Endothelial cell of umbilical vein (primary cell): ENCODE results near the gene LRRC59. TPM values are rescaled to one million over a fixed set of nuclear protein-coding genes. Genes with fewer than 3 reads are reported as not detected.

Source experiments
- BruUV-seq: library from RNA; stranded (reverse); fragments of 400-500 nt; replicated peaks from 2 replicates; lab custom pipeline; 2021; lab: Mats Ljungman, UMichigan
- CTCF ChIA-PET: fragments of 300-600, 350-600 bp; sonication (Branson Sonifier 250); formaldehyde crosslinking; loops from one replicate; lab custom pipeline; 2021; ENCODE audit warnings: antibody characterized with exemption, inconsistent platforms; lab: Charles Lee
- POLR2A ChIA-PET: fragments of 300-600, 350-600 bp; sonication (Branson Sonifier 250); formaldehyde crosslinking; loops from one replicate; lab custom pipeline; 2021; ENCODE audit warnings: antibody characterized with exemption, inconsistent platforms; lab: Charles Lee
- DNase-seq: peaks from one replicate; pipeline ENCODE4 v3.0.0-alpha.2; 2011; ENCODE audit warnings: low read depth, low spot score
- FAIRE-seq: peaks from 2 replicates; lab custom pipeline; 2011; peaks lifted over from hg19 to GRCh38; lab: Jason Lieb, UNC
- H2AFZ ChIP-seq: 2 replicates; pipeline ENCODE4 v1.6.0; 2012; ENCODE audit warnings: low read depth, low read length, control low read depth, inconsistent platforms
- H3K27ac ChIP-seq: 2 replicates; pipeline ENCODE4 v1.5.1; 2011; ENCODE audit warnings: low read depth, mild to moderate bottlenecking, control low read depth, low read length, moderate library complexity; ENCODE audit not compliant: insufficient read depth
- H3K27me3 ChIP-seq, 2 experiments: 2 replicates each; pipeline versions ENCODE4 v1.6.0 to v1.6.1; 2011; ENCODE audit warnings: low read length in 2 of 2, mixed read lengths in 1 of 2; ENCODE audit not compliant: control insufficient read depth in 2 of 2, insufficient read depth in 2 of 2
- H3K36me3 ChIP-seq, 2 experiments: 2 replicates in 1 of 2; 3 replicates in 1 of 2; pipeline ENCODE4 v1.5.1; 2011; ENCODE audit warnings: low read length in 2 of 2, mild to moderate bottlenecking in 1 of 2, moderate library complexity in 1 of 2; ENCODE audit not compliant: control insufficient read depth in 2 of 2, insufficient read depth in 2 of 2; ENCODE audit errors: extremely low read depth in 1 of 2
- H3K4me1 ChIP-seq: 3 replicates; pipeline ENCODE4 v1.5.1; 2011; ENCODE audit warnings: mild to moderate bottlenecking, low read length; ENCODE audit not compliant: control insufficient read depth, insufficient read depth; ENCODE audit errors: extremely low read depth
- H3K4me2 ChIP-seq: 2 replicates; pipeline ENCODE4 v1.6.1; 2011; ENCODE audit warnings: low read length, control low read depth, mixed read lengths; ENCODE audit not compliant: insufficient read depth
- H3K4me3 ChIP-seq, 3 experiments: fragments of 200-600 bp in 1 of 3; sonication (generic), shearing (Covaris generic) in 1 of 3; replicated peaks in 1 of 3; 2 replicates each; pipeline ENCODE4 v1.5.1; 2011 to 2016; ENCODE audit warnings: control low read depth in 3 of 3, low read length in 3 of 3, mild to moderate bottlenecking in 2 of 3, inconsistent platforms in 1 of 3, low read depth in 1 of 3, moderate library complexity in 1 of 3; ENCODE audit not compliant: insufficient read depth in 1 of 3
- H3K79me2 ChIP-seq: 2 replicates; pipeline ENCODE4 v1.6.0; 2012; ENCODE audit warnings: low read length, inconsistent platforms; ENCODE audit not compliant: control insufficient read depth, insufficient read depth
- H3K9ac ChIP-seq: replicated peaks from 2 replicates; pipeline ENCODE3; 2011; ENCODE audit warnings: low read length, control low read depth; ENCODE audit not compliant: insufficient read depth; ENCODE audit errors: extremely low read depth
- H3K9me1 ChIP-seq: replicated peaks from 3 replicates; pipeline ENCODE4 v1.6.0; 2011; ENCODE audit warnings: mild to moderate bottlenecking, low read length; ENCODE audit not compliant: control insufficient read depth, insufficient read depth; ENCODE audit errors: extremely low read depth
- H3K9me3 ChIP-seq: replicated peaks from 2 replicates; pipeline ENCODE4 v1.5.1; 2012; ENCODE audit warnings: low read length, inconsistent platforms; ENCODE audit not compliant: control insufficient read depth, insufficient read depth
- H4K20me1 ChIP-seq: replicated peaks from 2 replicates; pipeline ENCODE3; 2011; ENCODE audit warnings: mild to moderate bottlenecking, low read length; ENCODE audit not compliant: control insufficient read depth, insufficient read depth; ENCODE audit errors: extremely low read depth
- EZH2 ChIP-seq: IDR thresholded peaks from 2 replicates; pipeline ENCODE4 v1.6.1; 2012; ENCODE audit warnings: borderline replicate concordance, low read depth, mild to moderate bottlenecking, moderate library complexity, low read length, inconsistent platforms; ENCODE audit not compliant: severe bottlenecking
- FOS ChIP-seq: IDR thresholded peaks from 2 replicates; pipeline ENCODE4 v1.6.1; 2011; ENCODE audit warnings: mild to moderate bottlenecking, low read length, moderate library complexity, borderline replicate concordance; ENCODE audit not compliant: insufficient read depth
- GATA2 ChIP-seq: IDR thresholded peaks from 2 replicates; pipeline ENCODE4 v1.7.0; 2011; ENCODE audit warnings: low read depth, mild to moderate bottlenecking, moderate library complexity, mixed read lengths, low read length; ENCODE audit not compliant: insufficient read length, insufficient read depth
- JUN ChIP-seq: IDR thresholded peaks from 2 replicates; pipeline ENCODE4 v1.6.1; 2011; ENCODE audit warnings: borderline replicate concordance, low read depth; ENCODE audit not compliant: insufficient read length, insufficient read depth
- MYC ChIP-seq: IDR thresholded peaks from one replicate; pipeline ENCODE4 v1.6.1; 2011; ENCODE audit warnings: mild to moderate bottlenecking, low read depth, low read length
- POLR2A ChIP-seq: IDR thresholded peaks from 2 replicates; pipeline ENCODE4 v1.6.1; 2012; ENCODE audit warnings: low read depth, mild to moderate bottlenecking, control low read depth, low read length
- POLR2AphosphoS5 ChIP-seq: IDR thresholded peaks from 2 replicates; pipeline ENCODE4 v1.6.1; 2012; ENCODE audit warnings: low read depth, mild to moderate bottlenecking, control low read depth, low read length, moderate library complexity; ENCODE audit not compliant: insufficient read depth
- dilution Hi-C: fragments of 300-500 bp; cut with MboI; formaldehyde crosslinking; loops from one replicate; pipeline ENCODE4 v1.15.0; 2019; ENCODE audit warnings: low sequenced_read_pairs; ENCODE audit not compliant: extremely low pct_ligation_motif_present
- intact Hi-C: fragments of 100-400 bp; cut with micrococcal nuclease; formaldehyde crosslinking; loops from one replicate; pipeline ENCODE4 v1.10.0; 2022
- polyA plus RNA-seq, 4 experiments: library from polyadenylated mRNA; depleted of rRNA in 3 of 4; stranded (reverse) in 3 of 4; unstranded in 1 of 4; fragments of >200 nt; gene quantifications; 2 replicates each; pipeline versions ENCODE4 v1.2.1 to v1.2.3, GENCODE V29; 2011 to 2012; ENCODE audit warnings: missing spikeins in 1 of 4
- total RNA-seq: library from RNA; stranded (reverse); gene quantifications from 2 replicates; pipeline ENCODE4 v1.2.3, GENCODE V29; 2021
- TF ChIP-seq, protein P1 (sequence below), 2 donors: IDR thresholded peaks; 1 replicate in 1 of 2; 2 replicates in 1 of 2; pipeline ENCODE4 v1.5.1; 2011; ENCODE audit warnings: low read length in 2 of 2, mild to moderate bottlenecking in 2 of 2, moderate library complexity in 2 of 2, control low read depth in 1 of 2, inconsistent platforms in 1 of 2, low read depth in 1 of 2; ENCODE audit not compliant: insufficient read depth in 1 of 2; ENCODE audit errors: extremely low read depth in 1 of 2
- TF ChIP-seq, protein P2 (sequence below): IDR thresholded peaks from 2 replicates; pipeline ENCODE4 v1.6.1; 2011; ENCODE audit not compliant: insufficient read depth, insufficient read length

Gene LRRC59
- total and polyA plus RNA-seq, 2 donors (not counting 3 experiments of a cell fraction or from before 2014, with no cell fraction given), result 93.9 to 183 TPM

DNA sequence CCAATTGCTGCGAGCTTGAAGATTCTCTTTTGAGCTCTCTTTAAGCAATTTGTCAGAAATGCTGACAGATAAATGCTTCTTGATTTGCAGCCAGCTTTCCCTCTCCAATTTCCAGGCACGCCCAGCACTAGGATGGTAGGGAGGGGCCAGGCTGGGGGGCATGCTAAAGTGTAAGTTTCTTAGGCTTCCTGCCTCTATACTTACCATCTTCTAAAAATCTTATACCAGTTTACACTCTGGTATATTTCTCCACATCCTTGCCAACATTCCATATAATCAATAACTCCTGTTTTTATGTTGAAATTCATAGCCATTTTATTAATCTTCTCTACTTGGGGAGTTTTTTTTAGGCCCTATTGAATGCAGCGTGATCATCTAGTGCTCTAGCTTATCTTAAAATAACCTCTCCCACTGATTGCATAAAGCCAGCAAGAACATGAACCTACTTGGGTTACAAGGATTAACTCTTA, 46.2 kb upstream of the LRRC59 start:
- Histone ChIP-seq H3K36me3 (no peaks in the 10 kb centered on the region), H3K9me3 (no peaks in the 10 kb centered on the region), H2AFZ (no peak overlapping the region), H3K4me3 (no peak overlapping the region), H3K27me3 (no peaks in the 10 kb centered on the region), H4K20me1 (no peaks in the 10 kb centered on the region), H3K9me1 (no peaks in the 10 kb centered on the region), H3K9ac (no peak overlapping the region), H3K4me1 (no peaks in the 10 kb centered on the region), H3K27ac (no peak overlapping the region), H3K79me2 (no peaks in the 10 kb centered on the region), H3K4me2 (no peak overlapping the region)
- ChIA-PET CTCF (interaction anchor here (0.8 to 2.1 kb wide), 3 partner anchors 12 to 46 kb away, joined by 3 to 7 read pairs (median 5); partner anchors contain the start of gene LRRC59), POLR2A (no interaction called here)
- FAIRE-seq (no peak), DNase-seq (no peak)
- intact Hi-C loops, result no loop called here
- BruUV-seq, result no TSS peak
- dilution Hi-C loops, result no loop called here
- TF ChIP-seq, protein P1, sequence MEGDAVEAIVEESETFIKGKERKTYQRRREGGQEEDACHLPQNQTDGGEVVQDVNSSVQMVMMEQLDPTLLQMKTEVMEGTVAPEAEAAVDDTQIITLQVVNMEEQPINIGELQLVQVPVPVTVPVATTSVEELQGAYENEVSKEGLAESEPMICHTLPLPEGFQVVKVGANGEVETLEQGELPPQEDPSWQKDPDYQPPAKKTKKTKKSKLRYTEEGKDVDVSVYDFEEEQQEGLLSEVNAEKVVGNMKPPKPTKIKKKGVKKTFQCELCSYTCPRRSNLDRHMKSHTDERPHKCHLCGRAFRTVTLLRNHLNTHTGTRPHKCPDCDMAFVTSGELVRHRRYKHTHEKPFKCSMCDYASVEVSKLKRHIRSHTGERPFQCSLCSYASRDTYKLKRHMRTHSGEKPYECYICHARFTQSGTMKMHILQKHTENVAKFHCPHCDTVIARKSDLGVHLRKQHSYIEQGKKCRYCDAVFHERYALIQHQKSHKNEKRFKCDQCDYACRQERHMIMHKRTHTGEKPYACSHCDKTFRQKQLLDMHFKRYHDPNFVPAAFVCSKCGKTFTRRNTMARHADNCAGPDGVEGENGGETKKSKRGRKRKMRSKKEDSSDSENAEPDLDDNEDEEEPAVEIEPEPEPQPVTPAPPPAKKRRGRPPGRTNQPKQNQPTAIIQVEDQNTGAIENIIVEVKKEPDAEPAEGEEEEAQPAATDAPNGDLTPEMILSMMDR (IDR thresholded peaks at IDR 0.05; ENCODE audit: extremely low read depth in 1 of 2, insufficient read depth in 1 of 2, low read depth in 1 of 2, low read length in 2 of 2), result no peak
- TF ChIP-seq EZH2 (no peak), JUN (no peak), MYC (no peak), POLR2AphosphoS5 (no peak), GATA2 (no peak), FOS (no peak), POLR2A (no peak)
- TF ChIP-seq, protein P2, sequence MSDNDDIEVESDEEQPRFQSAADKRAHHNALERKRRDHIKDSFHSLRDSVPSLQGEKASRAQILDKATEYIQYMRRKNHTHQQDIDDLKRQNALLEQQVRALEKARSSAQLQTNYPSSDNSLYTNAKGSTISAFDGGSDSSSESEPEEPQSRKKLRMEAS, result no peak
